ENCODE data around the gene MGRN1.
A peak's percentile ranks its signal among the peaks of the same experiment; 100 is the strongest.

The MGRN1 gene

GRCh38 chr16:4654964-4655590 lies 30.5 kb downstream of the MGRN1 start:
- DNase-seq, result no peak

GRCh38 chr16:4655801-4656200 lies 31.2 kb downstream of the MGRN1 start:
- DNase-seq, result no peak

DNA sequence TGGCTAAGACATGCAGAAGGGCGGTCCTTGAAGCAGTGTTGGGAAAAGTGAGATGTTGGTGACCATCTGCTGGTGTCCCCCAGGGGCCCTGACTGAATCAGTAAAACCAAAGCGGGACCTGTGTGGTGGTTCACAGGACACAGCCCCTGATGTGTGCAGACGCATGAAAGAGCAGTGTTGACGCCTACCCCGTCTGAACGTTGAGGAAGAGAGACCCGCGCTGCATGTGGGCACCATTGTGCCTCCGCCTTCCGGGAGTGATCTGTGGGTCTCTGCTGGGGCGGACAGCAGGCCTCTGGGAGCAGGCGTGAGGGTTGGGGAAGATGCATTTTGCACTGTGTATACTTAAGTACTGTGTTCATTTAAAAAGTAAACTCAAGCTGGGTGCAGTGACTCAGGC lies 31.6 kb downstream of the MGRN1 start:
- DNase-seq, result no peak

DNA sequence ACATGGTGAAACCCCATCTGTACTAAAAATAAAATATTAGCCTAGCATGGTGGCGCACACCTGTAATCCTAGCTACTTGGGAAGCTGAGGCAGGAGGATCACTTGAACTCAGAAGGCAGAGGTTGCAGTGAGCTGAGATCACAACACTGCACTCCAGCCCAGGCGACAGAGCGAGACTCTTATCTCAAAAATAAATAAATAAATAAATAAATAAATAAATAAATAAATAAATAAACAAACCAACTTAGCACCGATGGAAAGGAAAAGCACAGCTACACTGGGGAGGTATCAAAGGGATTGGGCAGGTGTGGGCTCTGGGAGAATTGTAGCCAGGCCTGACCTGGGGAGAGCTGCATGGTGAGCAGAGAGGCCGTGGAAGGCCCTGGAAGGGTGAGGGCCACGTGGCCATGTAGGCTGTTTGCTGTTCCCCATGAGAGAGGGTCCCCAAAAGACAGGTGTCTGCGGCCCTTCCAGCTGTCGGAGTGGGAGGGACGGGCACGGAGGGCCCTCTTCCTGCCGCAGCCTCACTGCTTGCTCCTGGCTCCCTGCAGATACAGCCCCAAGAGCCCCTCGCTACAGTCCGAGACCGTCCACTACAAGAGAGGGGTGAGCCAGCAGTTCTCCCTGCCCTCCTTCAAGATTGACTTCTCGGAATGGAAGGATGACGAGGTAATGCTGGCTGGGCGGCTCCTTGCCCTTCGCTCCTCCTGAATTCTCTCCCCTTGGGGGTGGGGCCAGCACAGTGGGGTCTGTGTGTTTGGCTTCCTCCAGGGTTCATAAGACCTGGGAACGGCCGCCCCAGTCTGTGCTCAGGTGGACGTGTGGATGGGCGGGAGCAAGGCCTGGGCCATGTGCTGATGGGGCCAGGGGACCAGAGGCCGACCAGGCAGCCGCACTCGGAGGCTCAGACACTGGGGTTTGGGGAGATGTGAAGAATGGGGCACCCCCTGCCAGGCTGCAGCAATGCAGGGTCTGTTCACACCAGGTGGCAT lies 32.4 kb downstream of the MGRN1 start:
- no peak for DNase-seq

GRCh38 chr16:4659363-4660353 lies 35.0 kb downstream of the MGRN1 start:
- DNase-seq, result no peak

- no peak for DNase-seq
Observed at GRCh38 chr16:4660454-4661007, 35.9 kb downstream of the MGRN1 start.

GRCh38 chr16:4661661-4662060 lies 37.0 kb downstream of the MGRN1 start:
- DNase-seq, result no peak

DNA sequence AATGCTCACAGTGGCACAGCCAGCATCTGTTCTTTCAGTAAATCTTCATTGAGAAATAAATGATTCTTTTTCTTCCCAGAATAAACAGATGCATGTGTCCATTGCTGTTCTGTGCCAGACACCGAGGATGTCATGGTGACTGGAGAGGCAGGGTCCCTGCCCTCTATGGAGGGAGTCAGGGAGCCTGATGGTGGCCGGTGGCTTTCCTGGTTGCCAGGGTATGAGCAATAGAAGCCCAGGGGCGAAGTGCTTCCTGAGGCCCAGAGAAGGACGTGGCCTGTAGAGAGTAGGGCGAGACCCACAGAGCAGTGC lies 38.8 kb downstream of the MGRN1 start:
- DNase-seq, result no peak

DNA sequence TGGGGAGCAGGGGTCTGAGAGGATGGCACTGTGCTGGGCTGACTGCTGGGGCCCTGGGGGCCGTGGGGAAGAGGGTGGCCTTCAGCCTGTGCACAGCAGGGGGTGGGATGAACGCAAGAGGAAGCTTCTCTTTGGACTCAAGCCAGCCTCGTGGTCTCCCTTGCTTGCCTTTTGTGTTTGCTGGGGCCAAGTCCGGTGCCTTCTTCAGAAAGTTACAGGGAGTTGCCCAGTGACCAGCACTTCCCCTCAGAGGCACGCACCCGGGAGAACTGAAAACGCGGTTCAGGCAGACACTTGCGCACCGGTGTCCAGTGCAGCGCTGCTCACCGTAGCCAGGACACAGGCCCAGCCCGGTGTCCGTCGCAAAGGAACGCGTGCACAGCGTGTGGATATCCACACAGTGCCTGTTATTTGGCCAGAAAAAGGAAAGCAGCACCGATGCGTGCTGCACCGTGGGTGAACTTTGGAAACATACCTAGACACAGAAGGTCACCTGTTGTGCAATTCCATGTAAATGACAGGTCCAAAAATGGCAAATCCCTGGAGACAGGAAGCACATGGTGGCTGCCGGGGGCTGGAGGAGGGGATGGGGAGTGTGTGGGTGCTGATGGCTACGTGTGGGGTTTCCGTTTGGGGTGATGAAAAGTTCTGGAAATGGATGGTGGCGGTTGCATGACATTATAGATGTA lies 39.3 kb downstream of the MGRN1 start:
- no peak for DNase-seq

- DNase-seq, result peak; percentile 41
Observed at GRCh38 chr16:4664538-4665418, 40.2 kb downstream of the MGRN1 start.

GRCh38 chr16:4666537-4667202 lies 42.0 kb downstream of the MGRN1 start:
- DNase-seq, result no peak

DNA sequence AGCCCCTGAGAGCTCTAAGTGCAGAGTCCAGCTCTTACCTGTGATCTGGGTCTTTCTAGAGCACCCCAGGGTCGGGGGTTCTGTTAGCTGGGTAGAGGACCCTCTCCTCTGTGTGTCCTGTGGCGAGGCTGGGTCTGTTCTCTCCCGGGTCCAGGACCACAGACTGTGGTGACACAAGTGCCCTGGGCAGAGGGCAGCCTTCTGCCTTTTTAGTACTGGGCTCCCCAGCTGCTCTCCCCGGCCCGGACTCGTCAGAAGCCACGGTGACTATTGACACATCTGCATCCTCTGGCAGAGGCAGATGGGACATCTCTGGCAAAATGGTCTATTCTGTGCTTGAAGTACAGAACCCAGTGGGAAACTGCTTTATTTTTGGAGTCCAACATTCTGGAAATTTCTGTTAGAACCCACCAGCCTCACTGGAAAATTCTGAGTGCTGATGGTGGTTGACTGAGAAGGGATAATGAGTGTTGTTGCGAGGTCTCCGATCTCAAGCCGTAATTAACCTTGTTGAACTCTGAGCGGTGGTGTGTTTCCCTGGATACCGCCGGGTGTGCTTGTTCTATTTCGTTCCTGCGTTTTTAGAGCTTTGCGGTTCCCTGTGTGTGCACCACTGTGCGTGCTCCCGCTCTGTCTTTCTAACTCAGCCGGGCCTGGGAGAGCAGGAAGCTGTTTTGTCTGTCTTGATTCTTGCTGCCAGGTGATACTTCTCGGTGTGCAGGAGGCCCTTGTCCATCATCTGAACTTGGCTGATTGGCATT lies 42.8 kb downstream of the MGRN1 start:
- DNase-seq, result no peak

DNA sequence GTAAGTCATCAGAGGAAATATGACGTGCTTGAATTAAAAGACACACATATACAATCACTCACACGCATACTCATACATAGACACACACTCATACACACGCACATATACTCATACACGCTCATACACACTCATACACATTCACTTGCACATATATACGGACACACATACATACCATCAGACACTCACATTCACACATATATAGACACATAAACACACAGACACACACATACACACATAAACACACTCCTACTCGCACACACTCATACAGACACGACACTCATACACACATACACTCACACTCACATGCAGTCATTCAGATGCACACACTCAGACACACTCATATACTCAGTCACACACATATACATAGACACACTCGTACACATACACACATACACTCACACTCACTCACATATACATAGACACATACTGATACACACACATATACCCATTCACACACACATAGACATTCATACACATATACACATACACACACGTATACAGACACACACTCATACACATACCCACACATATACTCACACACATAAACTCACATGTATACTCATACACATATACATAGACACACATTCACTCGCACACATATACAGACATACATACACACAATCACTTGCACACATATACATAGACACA lies 43.8 kb downstream of the MGRN1 start:
- DNase-seq, result no peak

DNA sequence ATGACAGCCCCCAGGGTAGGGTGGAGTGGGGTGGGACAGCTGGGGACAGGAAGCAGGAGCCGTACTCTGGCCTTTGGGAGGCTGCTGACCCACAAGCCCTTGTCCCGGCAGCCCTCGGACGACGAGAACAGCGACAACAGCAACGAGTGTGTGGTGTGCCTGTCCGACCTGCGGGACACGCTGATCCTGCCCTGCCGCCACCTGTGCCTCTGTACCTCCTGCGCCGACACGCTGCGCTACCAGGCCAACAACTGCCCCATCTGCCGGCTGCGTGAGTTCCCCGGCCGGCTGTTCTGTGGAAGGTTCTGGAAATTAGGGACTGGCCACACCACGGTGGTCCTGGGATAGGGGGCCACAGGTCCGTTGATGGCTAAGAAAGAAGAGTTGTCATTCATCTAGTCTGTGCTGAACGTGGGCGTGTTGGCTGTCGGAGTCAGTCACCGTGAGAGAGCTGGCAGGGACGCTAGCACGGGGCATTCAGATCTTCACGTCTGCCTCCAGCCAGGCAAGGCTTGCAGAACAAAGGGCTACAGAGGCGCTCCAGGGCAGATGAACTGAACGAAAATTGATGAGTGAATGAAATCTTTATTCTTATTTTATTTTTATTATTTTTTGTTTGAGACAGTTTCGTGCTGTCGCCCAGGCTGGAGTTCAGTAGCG lies 48.9 kb downstream of the MGRN1 start:
- no peak for DNase-seq

GRCh38 chr16:4674926-4675530 lies 50.4 kb downstream of the MGRN1 start:
- DNase-seq, result no peak

GRCh38 chr16:4675864-4676786 lies 51.5 kb downstream of the MGRN1 start:
- DNase-seq, result no peak

- DNase-seq, result no peak
Observed at GRCh38 chr16:4676831-4677230, 52.2 kb downstream of the MGRN1 start.

Data from NCI-H510A treated with DMSO at 0.1 percent for 48 hours (cell line).